PC-3 (cell line): Measurements from ENCODE around the gene LRSAM1. TPM values are rescaled to one million over a fixed set of nuclear protein-coding genes. Genes with fewer than 3 reads are reported as not detected.

ENCODE experiments used
- ATAC-seq: fragments of 200-7000 bp; cut with Tn5 transposase; 2 replicates; pipeline ENCODE4 v1.9.1; 2020; ENCODE audit warnings: mild to moderate bottlenecking, moderate library complexity
- BruUV-seq: library from RNA; stranded (reverse); fragments of 400-500 nt; replicated peaks from 2 replicates; lab custom pipeline; 2021; lab: Mats Ljungman, UMichigan
- CTCF ChIA-PET: fragments of 300-600 bp; sonication (Branson Sonifier 250); formaldehyde crosslinking; loops from one replicate; lab custom pipeline; 2022; ENCODE audit warnings: antibody characterized with exemption; lab: Charles Lee
- POLR2A ChIA-PET: fragments of 300-600 bp; sonication (Branson Sonifier 250); formaldehyde crosslinking; loops from one replicate; lab custom pipeline; 2022; ENCODE audit warnings: antibody characterized with exemption; ENCODE audit not compliant: unreplicated experiment; lab: Charles Lee
- DNase-seq: peaks from one replicate; pipeline ENCODE4 v3.0.0-alpha.2; 2015
- H2AFZ ChIP-seq: fragments of 300-600 bp; sonication (generic); 2 replicates; pipeline ENCODE4 v1.6.0; 2016; ENCODE audit warnings: antibody characterized with exemption, low read length
- H3F3A ChIP-seq: fragments of 300-600 bp; sonication (generic); one replicate; pipeline ENCODE4 v1.6.0; 2017; ENCODE audit warnings: antibody characterized with exemption, low read length, control low read depth, mild to moderate bottlenecking; ENCODE audit not compliant: unreplicated experiment
- H3K27ac ChIP-seq: fragments of 300-600 bp; sonication (generic); 2 replicates; pipeline ENCODE4 v1.5.1; 2016; ENCODE audit warnings: mild to moderate bottlenecking, low read length
- H3K27me3 ChIP-seq: fragments of 300-600 bp; sonication (generic); 2 replicates; pipeline ENCODE4 v1.6.1; 2016; ENCODE audit warnings: low read length, mixed read lengths
- H3K36me3 ChIP-seq: fragments of 300-600 bp; sonication (generic); 2 replicates; pipeline ENCODE4 v1.6.1; 2016; ENCODE audit warnings: low read depth, mixed run types, low read length, mixed read lengths
- H3K4me1 ChIP-seq: fragments of 300-600 bp; sonication (generic); 2 replicates; pipeline ENCODE4 v1.5.1; 2016; ENCODE audit warnings: low read length; ENCODE audit not compliant: insufficient read depth
- H3K4me2 ChIP-seq: fragments of 300-600 bp; sonication (generic); 2 replicates; pipeline ENCODE4 v1.6.0; 2016; ENCODE audit warnings: low read length
- H3K4me3 ChIP-seq: fragments of 300-600 bp; sonication (generic); 2 replicates; pipeline ENCODE4 v1.5.1; 2016; ENCODE audit warnings: mild to moderate bottlenecking, low read length, mixed read lengths
- H3K79me2 ChIP-seq: fragments of 300-600 bp; sonication (generic); 2 replicates; pipeline ENCODE4 v1.6.1; 2017; ENCODE audit warnings: low read length, mixed read lengths
- H3K9ac ChIP-seq: fragments of 300-600 bp; sonication (generic); 2 replicates; pipeline ENCODE4 v1.6.0; 2016; ENCODE audit warnings: mild to moderate bottlenecking, low read length
- H3K9me2 ChIP-seq: fragments of 300-600 bp; sonication (generic); replicated peaks from 2 replicates; pipeline ENCODE4 v1.6.1; 2016; ENCODE audit warnings: mixed run types, low read length, mixed read lengths
- H3K9me3 ChIP-seq: fragments of 300-600 bp; sonication (generic); 2 replicates; pipeline ENCODE4 v1.6.1; 2016; ENCODE audit warnings: low read length, mixed read lengths
- H4K20me1 ChIP-seq: fragments of 300-600 bp; sonication (generic); 2 replicates; pipeline ENCODE4 v1.6.1; 2016; ENCODE audit warnings: low read length, mixed read lengths
- EZH2 ChIP-seq: fragments of 300-600 bp; sonication (generic); IDR thresholded peaks from one replicate; pipeline ENCODE4 v1.6.1; 2017; ENCODE audit warnings: antibody characterized with exemption, mild to moderate bottlenecking, low read length; ENCODE audit not compliant: unreplicated experiment
- EZH2phosphoT487 ChIP-seq: fragments of 300-600 bp; sonication (generic); IDR thresholded peaks from 2 replicates; pipeline ENCODE4 v1.6.1; 2018; ENCODE audit warnings: mild to moderate bottlenecking, antibody characterized with exemption, low read length, borderline replicate concordance
- intact Hi-C: fragments of 100-400 bp; cut with micrococcal nuclease; formaldehyde crosslinking; loops from 2 replicates; pipeline ENCODE4 v1.9.0; 2023
- total RNA-seq: library from RNA; depleted of rRNA; stranded (reverse); fragments of >200 nt; gene quantifications from 2 replicates; pipeline ENCODE4 v1.2.3, GENCODE V29; 2014; rRNA removed
- TF ChIP-seq, protein P1 (sequence below): fragments of 300-600 bp; sonication (generic); conservative IDR thresholded peaks from 2 replicates; pipeline ENCODE4 v1.5.1; 2017; ENCODE audit warnings: antibody characterized with exemption, low read depth, mild to moderate bottlenecking, low read length

The LRSAM1 gene
- total RNA-seq, 1 experiment from 2014 or later: 9.6 TPM

DNA sequence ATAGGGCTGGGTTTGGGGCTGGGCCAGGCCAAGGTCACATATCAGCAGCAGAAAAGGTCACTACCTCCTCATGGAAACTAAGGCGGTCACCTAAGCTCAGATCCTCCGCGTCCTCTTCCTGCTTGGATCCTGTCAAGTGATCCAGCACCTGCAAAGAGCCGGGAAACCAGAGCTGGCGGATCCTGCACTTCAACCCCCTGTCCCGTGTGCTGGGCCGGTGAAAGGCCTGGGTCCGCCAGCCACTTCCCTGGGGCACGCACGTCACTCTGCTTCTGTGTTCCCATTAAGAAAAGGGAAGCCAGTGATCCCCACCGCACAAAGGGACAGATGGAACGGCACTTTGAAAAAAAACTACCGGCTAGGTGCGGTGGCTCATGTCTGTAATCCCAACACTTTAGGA lies 99.4 kb downstream of the LRSAM1 start:
- DNase-seq: no peak
- ChIA-PET CTCF (no interaction called here), POLR2A (no interaction called here)
- Histone ChIP-seq H2AFZ (no peak overlapping the region), H3K27ac (no peak overlapping the region), H3K36me3 (peaks cover 5% of the 10 kb centered on the region; the same call in 1 of the 2 replicates), H3K4me1 (peaks cover 24% of the 10 kb centered on the region), H3K9me3 (no peaks in the 10 kb centered on the region), H3K27me3 (no peaks in the 10 kb centered on the region), H3F3A (no peaks in the 10 kb centered on the region), H3K9ac (no peak overlapping the region), H3K4me2 (no peak overlapping the region), H3K9me2 (no peaks in the 10 kb centered on the region), H3K79me2 (peaks cover 96% of the 10 kb centered on the region), H4K20me1 (peaks cover 17% of the 10 kb centered on the region), H3K4me3 (no peak overlapping the region)
- TF ChIP-seq EZH2 (no peak), EZH2phosphoT487 (no peak)
- TF ChIP-seq, protein P1, sequence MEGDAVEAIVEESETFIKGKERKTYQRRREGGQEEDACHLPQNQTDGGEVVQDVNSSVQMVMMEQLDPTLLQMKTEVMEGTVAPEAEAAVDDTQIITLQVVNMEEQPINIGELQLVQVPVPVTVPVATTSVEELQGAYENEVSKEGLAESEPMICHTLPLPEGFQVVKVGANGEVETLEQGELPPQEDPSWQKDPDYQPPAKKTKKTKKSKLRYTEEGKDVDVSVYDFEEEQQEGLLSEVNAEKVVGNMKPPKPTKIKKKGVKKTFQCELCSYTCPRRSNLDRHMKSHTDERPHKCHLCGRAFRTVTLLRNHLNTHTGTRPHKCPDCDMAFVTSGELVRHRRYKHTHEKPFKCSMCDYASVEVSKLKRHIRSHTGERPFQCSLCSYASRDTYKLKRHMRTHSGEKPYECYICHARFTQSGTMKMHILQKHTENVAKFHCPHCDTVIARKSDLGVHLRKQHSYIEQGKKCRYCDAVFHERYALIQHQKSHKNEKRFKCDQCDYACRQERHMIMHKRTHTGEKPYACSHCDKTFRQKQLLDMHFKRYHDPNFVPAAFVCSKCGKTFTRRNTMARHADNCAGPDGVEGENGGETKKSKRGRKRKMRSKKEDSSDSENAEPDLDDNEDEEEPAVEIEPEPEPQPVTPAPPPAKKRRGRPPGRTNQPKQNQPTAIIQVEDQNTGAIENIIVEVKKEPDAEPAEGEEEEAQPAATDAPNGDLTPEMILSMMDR: no peak
- no TSS peak for BruUV-seq
- ATAC-seq: no peak
- intact Hi-C loops: no loop called here

Other genes starting within 250 kb of the LRSAM1 start
- gene GARNL3, start 186.7 kb upstream of the LRSAM1 start, total RNA-seq: 15.2 and 15.5 TPM in 2 replicates
- 29.0 and 43.7 TPM in 2 replicates for gene SLC2A8, start 54.3 kb upstream of the LRSAM1 start, total RNA-seq
- gene ZNF79, start 27.1 kb upstream of the LRSAM1 start, total RNA-seq: 4.9 and 5.8 TPM in 2 replicates
- gene RPL12, start 104 bp upstream of the LRSAM1 start, total RNA-seq: 1,109 and 1,417 TPM in 2 replicates
- 9.1 and 12.2 TPM in 2 replicates for gene STXBP1, start 160.8 kb downstream of the LRSAM1 start, total RNA-seq